Liver (tissue), 9 donors: ENCODE measurements around the gene SLC18A2. TPM values are rescaled to one million over a fixed set of nuclear protein-coding genes. Genes with fewer than 3 reads are reported as not detected.

Experiments used
- DNase-seq: peaks from one replicate; pipeline ENCODE4 v3.0.0-alpha.2; 2017; ENCODE audit warnings: low spot score
- H3K27ac ChIP-seq, 2 donors: one replicate each; pipeline ENCODE4 v1.7.0; 2013; ENCODE audit warnings: inconsistent platforms in 2 of 2, low read length in 2 of 2, control low read depth in 1 of 2, low read depth in 1 of 2, mild to moderate bottlenecking in 1 of 2
- H3K27me3 ChIP-seq, 4 donors: one replicate each; pipeline versions ENCODE4 v1.6.1 to v1.7.0; 2013; ENCODE audit warnings: low read length in 3 of 4, inconsistent platforms in 1 of 4, mild to moderate bottlenecking in 1 of 4, moderate library complexity in 1 of 4; ENCODE audit not compliant: control insufficient read depth in 4 of 4, insufficient read depth in 4 of 4
- H3K36me3 ChIP-seq, 4 donors: one replicate each; pipeline versions ENCODE4 v1.6.1 to v1.7.0; 2013; ENCODE audit warnings: low read length in 3 of 4, mild to moderate bottlenecking in 3 of 4, low read depth in 1 of 4, moderate library complexity in 1 of 4; ENCODE audit not compliant: control insufficient read depth in 4 of 4, insufficient read depth in 3 of 4
- H3K4me1 ChIP-seq, 4 donors: one replicate each; pipeline versions ENCODE4 v1.6.1 to v1.7.0; 2013; ENCODE audit warnings: low read length in 3 of 4, mild to moderate bottlenecking in 3 of 4, moderate library complexity in 1 of 4; ENCODE audit not compliant: control insufficient read depth in 4 of 4, insufficient read depth in 4 of 4
- H3K4me3 ChIP-seq, 3 donors: one replicate each; pipeline versions ENCODE4 v1.6.1 to v1.7.0; 2013; ENCODE audit warnings: low read length in 3 of 3, control low read depth in 1 of 3, low read depth in 1 of 3, mild to moderate bottlenecking in 1 of 3
- H3K9ac ChIP-seq, 2 donors: one replicate each; pipeline ENCODE4 v1.7.0; 2013; ENCODE audit warnings: low read length in 2 of 2, mild to moderate bottlenecking in 2 of 2, moderate library complexity in 2 of 2, control low read depth in 1 of 2, low read depth in 1 of 2
- H3K9me3 ChIP-seq, 4 donors: one replicate each; pipeline versions ENCODE4 v1.6.1 to v1.7.0; 2013; ENCODE audit warnings: low read length in 3 of 4; ENCODE audit not compliant: control insufficient read depth in 4 of 4
- ATF3 ChIP-seq: IDR thresholded peaks from 2 replicates; pipeline ENCODE4 v1.6.1; 2016; ENCODE audit warnings: antibody characterized with exemption
- EGR1 ChIP-seq, 2 donors: IDR thresholded peaks; 2 replicates each; pipeline ENCODE4 v1.6.1; 2016 to 2018; ENCODE audit warnings: antibody characterized with exemption in 2 of 2, low read depth in 2 of 2
- FOXA1 ChIP-seq: IDR thresholded peaks from 2 replicates; pipeline ENCODE4 v1.6.1; 2016; ENCODE audit warnings: antibody characterized with exemption
- FOXA2 ChIP-seq: IDR thresholded peaks from 2 replicates; pipeline ENCODE4 v1.6.1; 2016; ENCODE audit warnings: antibody characterized with exemption
- GABPA ChIP-seq, 2 donors: IDR thresholded peaks in 1 of 2; conservative IDR thresholded peaks in 1 of 2; 2 replicates each; pipeline ENCODE4 v1.6.1; 2016; ENCODE audit warnings: antibody characterized with exemption in 2 of 2, mild to moderate bottlenecking in 1 of 2, moderate library complexity in 1 of 2
- HNF4A ChIP-seq, 2 donors: conservative IDR thresholded peaks; 2 replicates each; pipeline ENCODE4 v1.6.1; 2016; ENCODE audit warnings: antibody characterized with exemption in 2 of 2, mild to moderate bottlenecking in 2 of 2
- HNF4G ChIP-seq: IDR thresholded peaks from 2 replicates; pipeline ENCODE4 v1.6.1; 2016; ENCODE audit warnings: antibody characterized with exemption
- JUND ChIP-seq, 2 donors: IDR thresholded peaks; 2 replicates each; pipeline ENCODE4 v1.6.1; 2016; ENCODE audit warnings: antibody characterized with exemption in 2 of 2
- MAX ChIP-seq: IDR thresholded peaks from 2 replicates; pipeline ENCODE4 v1.6.1; 2016; ENCODE audit warnings: antibody characterized with exemption
- NR2F2 ChIP-seq: IDR thresholded peaks from 2 replicates; pipeline ENCODE4 v1.6.1; 2016; ENCODE audit warnings: antibody characterized with exemption
- RAD21 ChIP-seq, 2 donors: IDR thresholded peaks; 2 replicates each; pipeline ENCODE4 v1.6.1; 2016; ENCODE audit warnings: antibody characterized with exemption in 2 of 2, mild to moderate bottlenecking in 2 of 2
- REST ChIP-seq: IDR thresholded peaks from 2 replicates; pipeline ENCODE4 v1.6.1; 2016; ENCODE audit warnings: antibody characterized with exemption, mild to moderate bottlenecking
- RXRA ChIP-seq, 2 donors: IDR thresholded peaks; 2 replicates each; pipeline ENCODE4 v1.6.1; 2017 to 2018; ENCODE audit warnings: antibody characterized with exemption in 2 of 2, mild to moderate bottlenecking in 1 of 2
- SP1 ChIP-seq: IDR thresholded peaks from 2 replicates; pipeline ENCODE4 v1.6.1; 2018; ENCODE audit warnings: antibody characterized with exemption, mild to moderate bottlenecking
- TAF1 ChIP-seq: conservative IDR thresholded peaks from 2 replicates; pipeline ENCODE4 v1.6.1; 2016; ENCODE audit warnings: antibody characterized with exemption, mild to moderate bottlenecking
- YY1 ChIP-seq: IDR thresholded peaks from 2 replicates; pipeline ENCODE4 v1.6.1; 2016; ENCODE audit warnings: antibody characterized with exemption, mild to moderate bottlenecking
- ZBTB33 ChIP-seq: IDR thresholded peaks from 2 replicates; pipeline ENCODE4 v1.6.1; 2016; ENCODE audit warnings: antibody characterized with exemption
- WGBS: extraction: QIAGEN DNeasy Blood & Tissue Kit; methylation state at CpG from one replicate; pipeline ENCODE4 v1.1.7; 2013; 5-methylcytosine and 5-hydroxymethylcytosine counted together
- polyA plus RNA-seq, 2 donors: library from polyadenylated mRNA; stranded (reverse) in 1 of 2; unstranded in 1 of 2; fragments of 200-250 nt in 1 of 2; fragments of >200 nt in 1 of 2; fragmentation: Nextera tagmentation in 1 of 2; extraction: Ambion mirVana in 1 of 2; gene quantifications; one replicate each; pipeline versions ENCODE4 v1.2.1 to v1.2.3, GENCODE V29; 2013 to 2015
- total RNA-seq, 2 donors: library from RNA; depleted of rRNA; stranded (reverse); fragments of >200 nt; gene quantifications; one replicate each; pipeline ENCODE4 v1.2.3, GENCODE V29; 2014
- donor health status: healthy.
- donor health status: healthy.
- donor health status: healthy.
- donor health status: healthy.
- donor health status: healthy.

The SLC18A2 gene
- total and polyA plus RNA-seq, 4 donors = 0.92 to 3.7 (median 1.4) TPM

GRCh38 chr10:117255835-117256460 lies 15.0 kb downstream of the SLC18A2 start:
- Histone ChIP-seq H3K27me3 (no peaks in the 10 kb centered on the region), H3K9me3 (no peaks in the 10 kb centered on the region), H3K4me3 (no peak overlapping the region), H3K36me3 (no peaks in the 10 kb centered on the region), H3K4me1 (no peaks in the 10 kb centered on the region), H3K9ac (no peak overlapping the region), H3K27ac (no peak overlapping the region)
- WGBS = 97% methylated on average over 9 of the region's 9 CpGs
- TF ChIP-seq FOXA2 = no peak
- TF ChIP-seq JUND (IDR thresholded peaks at IDR 0.05) = no peak
- no peak for TF ChIP-seq MAX
- TF ChIP-seq RAD21 (IDR thresholded peaks at IDR 0.05) = no peak
- TF ChIP-seq EGR1 (IDR thresholded peaks at IDR 0.05; ENCODE audit: low read depth in 2 of 2) = no peak
- no peak for TF ChIP-seq HNF4G
- no peak for TF ChIP-seq YY1
- no peak for DNase-seq

- no peak overlapping the region for H3K27ac ChIP-seq
- no peaks in the 10 kb centered on the region for H3K4me1 ChIP-seq
- no peak for DNase-seq
- no peaks in the 10 kb centered on the region for H3K36me3 ChIP-seq
- 76% methylated on average over 10 of the region's 10 CpGs for WGBS
- TF ChIP-seq REST = no peak
- TF ChIP-seq FOXA2 = no peak
- no peak for TF ChIP-seq TAF1
- TF ChIP-seq GABPA (IDR thresholded peaks at IDR 0.05 in 1 of 2, conservative IDR thresholded peaks at IDR 0.05 in 1 of 2) = no peak
- no peaks in the 10 kb centered on the region for H3K27me3 ChIP-seq
- H3K9ac ChIP-seq = no peak overlapping the region
- no peaks in the 10 kb centered on the region for H3K9me3 ChIP-seq
- H3K4me3 ChIP-seq = no peak overlapping the region
Observed at GRCh38 chr10:117256910-117257309, 16.0 kb downstream of the SLC18A2 start.

- Histone ChIP-seq H3K4me1 (no peaks in the 10 kb centered on the region), H3K36me3 (no peaks in the 10 kb centered on the region), H3K27ac (no peak overlapping the region), H3K4me3 (no peak overlapping the region), H3K27me3 (no peaks in the 10 kb centered on the region), H3K9ac (no peak overlapping the region), H3K9me3 (no peaks in the 10 kb centered on the region)
- WGBS = 87% methylated on average over 3 of the region's 3 CpGs
- DNase-seq = peak; percentile 9
- TF ChIP-seq SP1 = no peak
- TF ChIP-seq TAF1 = no peak
- TF ChIP-seq ATF3 = no peak
- TF ChIP-seq RXRA (IDR thresholded peaks at IDR 0.05) = no peak
- no peak for TF ChIP-seq NR2F2
- TF ChIP-seq YY1 = no peak
- TF ChIP-seq EGR1 (IDR thresholded peaks at IDR 0.05; ENCODE audit: low read depth in 2 of 2) = no peak
- no peak for TF ChIP-seq FOXA1
- no peak for TF ChIP-seq FOXA2
- no peak for TF ChIP-seq MAX
- no peak for TF ChIP-seq GABPA (IDR thresholded peaks at IDR 0.05 in 1 of 2, conservative IDR thresholded peaks at IDR 0.05 in 1 of 2)
- TF ChIP-seq HNF4A (conservative IDR thresholded peaks at IDR 0.05) = no peak
- TF ChIP-seq REST = no peak
- TF ChIP-seq ZBTB33 = no peak
Observed at GRCh38 chr10:117257721-117258120, 16.8 kb downstream of the SLC18A2 start.
